HepG2 (cell line): ENCODE data around the gene WDR53.

Experiments
- KLF16 ChIP-seq, 2 experiments: sonication (generic) in 1 of 2; formaldehyde crosslinking in 1 of 2; IDR thresholded peaks; 2 replicates each; pipeline versions ENCODE4 v1.6.1 to v1.8.0; 2016 to 2023; ENCODE audit warnings: missing genetic modification reagents in 2 of 2, missing compliant biosample characterization in 1 of 2
- MYC ChIP-seq: sonication (generic); formaldehyde crosslinking; IDR thresholded peaks from 2 replicates; pipeline ENCODE4 v1.9.0; 2021; ENCODE audit warnings: missing genetic modification reagents, borderline replicate concordance

- TF ChIP-seq MYC (CRISPR knock-in tag) (no peak), KLF16 (CRISPR knock-in tag; IDR thresholded peaks at IDR 0.05) (no peak)
Measured at GRCh38 chr3:196603683-196604082, 35.3 kb upstream of the WDR53 start.
